DMS 273 (cell line): ENCODE measurements around the gene RICTOR.

ENCODE experiments used
- DNase-seq: peaks from one replicate; lab custom pipeline; 2025; ENCODE audit not compliant: unreplicated experiment; lab: John Stamatoyannopoulos, UW

Gene RICTOR

GRCh38 chr5:38889424-38889823, 184.8 kb downstream of the RICTOR start:
- DNase-seq = no peak

- DNase-seq = peak; percentile 12
Measured at GRCh38 chr5:38888041-38888440, 186.2 kb downstream of the RICTOR start.
